ENCODE measurements around the gene SCN1A.
"Not testable (repeated sequence)": the region's sequence is repeated elsewhere in the genome, so short reads cannot be mapped to it uniquely, and the experiment has no call there.

The SCN1A gene

DNA sequence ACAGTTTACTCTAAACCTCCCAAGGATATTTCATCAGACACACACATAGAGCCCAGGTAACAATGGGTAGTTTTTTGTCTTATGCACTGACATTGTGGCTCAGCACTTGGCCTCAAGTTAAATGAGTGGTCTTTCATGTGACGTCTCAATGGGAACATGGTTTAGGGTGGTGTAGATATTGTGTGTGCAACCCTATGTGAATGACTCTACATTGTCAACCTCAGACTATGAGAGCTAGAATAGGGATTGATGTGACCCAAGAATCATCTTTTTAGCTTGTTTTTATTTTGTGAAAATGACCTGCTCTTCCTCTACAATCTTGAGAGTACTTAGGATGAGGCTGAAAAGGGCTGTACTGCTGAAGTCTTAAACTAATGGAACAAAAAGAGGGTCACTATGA is 86.2 kb downstream of the SCN1A start:
- H3K9me3 ChIP-seq (ENCODE audit: control insufficient read depth in 1 of 2, low read length in 2 of 2): no peaks in the 10 kb centered on the region

DNA sequence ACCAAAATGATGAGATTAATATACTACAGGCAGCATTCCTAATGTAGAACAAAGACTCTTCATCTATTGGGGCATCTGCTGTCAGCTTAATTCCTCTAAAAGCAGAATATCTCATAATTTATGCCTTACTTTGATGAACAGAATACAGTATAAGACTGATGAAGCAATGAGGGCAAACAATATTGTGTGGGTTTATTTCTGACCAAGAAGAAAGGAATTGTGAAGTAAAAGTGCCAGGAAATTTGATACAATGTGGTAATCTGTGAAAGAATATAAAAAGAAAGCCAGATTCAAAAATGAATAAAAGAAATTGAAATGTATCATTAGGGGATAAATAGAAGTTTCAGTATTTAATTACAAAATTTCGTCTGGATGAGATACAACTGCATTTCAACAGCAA is 95.5 kb downstream of the SCN1A start:
- no peak overlapping the region for H3K4me3 ChIP-seq (ENCODE audit: low read depth in 1 of 2, low read length in 2 of 2)
- H3K9me3 ChIP-seq (ENCODE audit: control insufficient read depth in 1 of 2, low read length in 2 of 2): no peaks in the 10 kb centered on the region
- no peak overlapping the region for H3K27ac ChIP-seq (ENCODE audit: low read length)
- H3K4me1 ChIP-seq (ENCODE audit: control insufficient read depth in 1 of 2, insufficient read depth in 2 of 2, low read length in 2 of 2): no peaks in the 10 kb centered on the region
- H3K27me3 ChIP-seq (ENCODE audit: low read depth, low read length): no peaks in the 10 kb centered on the region
- H3K36me3 ChIP-seq (ENCODE audit: control insufficient read depth in 1 of 2, insufficient read depth in 2 of 2, low read length in 2 of 2): no peaks in the 10 kb centered on the region

More for the DNA sequence above, 86.2 kb downstream of the SCN1A start:
- H3K4me3 ChIP-seq (ENCODE audit: low read depth in 1 of 2, low read length in 2 of 2): no peak overlapping the region
- no peak overlapping the region for H3K27ac ChIP-seq (ENCODE audit: low read length)
- H3K27me3 ChIP-seq (ENCODE audit: low read depth, low read length): no peaks in the 10 kb centered on the region
- H3K4me1 ChIP-seq (ENCODE audit: control insufficient read depth in 1 of 2, insufficient read depth in 2 of 2, low read length in 2 of 2): no peaks in the 10 kb centered on the region
- no peaks in the 10 kb centered on the region for H3K36me3 ChIP-seq (ENCODE audit: control insufficient read depth in 1 of 2, insufficient read depth in 2 of 2, low read length in 2 of 2)

GRCh38 chr2:166031054-166031453 is 96.8 kb downstream of the SCN1A start:
- H3K27ac ChIP-seq (ENCODE audit: low read length): no peak overlapping the region
- no peaks in the 10 kb centered on the region for H3K36me3 ChIP-seq (ENCODE audit: control insufficient read depth in 1 of 2, insufficient read depth in 2 of 2, low read length in 2 of 2)
- H3K9me3 ChIP-seq (ENCODE audit: control insufficient read depth in 1 of 2, low read length in 2 of 2): no peaks in the 10 kb centered on the region
- H3K27me3 ChIP-seq (ENCODE audit: low read depth, low read length): no peaks in the 10 kb centered on the region
- no peaks in the 10 kb centered on the region for H3K4me1 ChIP-seq (ENCODE audit: control insufficient read depth in 1 of 2, insufficient read depth in 2 of 2, low read length in 2 of 2)
- H3K4me3 ChIP-seq (ENCODE audit: low read depth in 1 of 2, low read length in 2 of 2): no peak overlapping the region

DNA sequence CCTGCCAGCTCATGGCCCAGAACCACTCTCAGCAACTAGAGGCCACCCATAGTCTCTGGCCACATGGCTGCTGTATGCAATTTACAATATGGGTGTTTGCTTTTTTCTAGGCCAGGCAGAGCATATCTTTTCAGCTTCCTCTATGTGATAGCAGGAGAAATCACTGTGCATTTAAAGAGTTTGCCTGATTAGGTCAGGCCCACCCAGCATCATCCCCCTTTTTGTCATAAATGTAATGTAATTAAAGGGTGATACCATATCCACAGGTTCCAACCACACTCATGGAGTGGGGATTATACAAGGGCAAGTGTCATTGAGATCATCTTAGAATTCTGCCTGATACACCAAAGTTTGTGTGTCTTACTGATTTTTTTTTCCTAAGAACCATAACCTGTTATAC is 102.5 kb downstream of the SCN1A start:
- H3K4me3 ChIP-seq (ENCODE audit: low read depth in 1 of 2, low read length in 2 of 2): no peak overlapping the region
- H3K4me1 ChIP-seq (ENCODE audit: control insufficient read depth in 1 of 2, insufficient read depth in 2 of 2, low read length in 2 of 2): no peaks in the 10 kb centered on the region

GRCh38 chr2:166017208-166017607 is 110.6 kb downstream of the SCN1A start:
- no peaks in the 10 kb centered on the region for H3K9me3 ChIP-seq (ENCODE audit: control insufficient read depth in 1 of 2, low read length in 2 of 2)
- H3K27ac ChIP-seq (ENCODE audit: low read length): no peak overlapping the region
- H3K4me3 ChIP-seq (ENCODE audit: low read depth in 1 of 2, low read length in 2 of 2): no peak overlapping the region
- H3K4me1 ChIP-seq (ENCODE audit: control insufficient read depth in 1 of 2, insufficient read depth in 2 of 2, low read length in 2 of 2): no peaks in the 10 kb centered on the region
- no peaks in the 10 kb centered on the region for H3K36me3 ChIP-seq (ENCODE audit: control insufficient read depth in 1 of 2, insufficient read depth in 2 of 2, low read length in 2 of 2)
- no peaks in the 10 kb centered on the region for H3K27me3 ChIP-seq (ENCODE audit: low read depth, low read length)

More for the DNA sequence above, 102.5 kb downstream of the SCN1A start:
- no peaks in the 10 kb centered on the region for H3K36me3 ChIP-seq (ENCODE audit: control insufficient read depth in 1 of 2, insufficient read depth in 2 of 2, low read length in 2 of 2)
- H3K9me3 ChIP-seq (ENCODE audit: control insufficient read depth in 1 of 2, low read length in 2 of 2): no peaks in the 10 kb centered on the region
- H3K27me3 ChIP-seq (ENCODE audit: low read depth, low read length): no peaks in the 10 kb centered on the region
- no peak overlapping the region for H3K27ac ChIP-seq (ENCODE audit: low read length)

DNA sequence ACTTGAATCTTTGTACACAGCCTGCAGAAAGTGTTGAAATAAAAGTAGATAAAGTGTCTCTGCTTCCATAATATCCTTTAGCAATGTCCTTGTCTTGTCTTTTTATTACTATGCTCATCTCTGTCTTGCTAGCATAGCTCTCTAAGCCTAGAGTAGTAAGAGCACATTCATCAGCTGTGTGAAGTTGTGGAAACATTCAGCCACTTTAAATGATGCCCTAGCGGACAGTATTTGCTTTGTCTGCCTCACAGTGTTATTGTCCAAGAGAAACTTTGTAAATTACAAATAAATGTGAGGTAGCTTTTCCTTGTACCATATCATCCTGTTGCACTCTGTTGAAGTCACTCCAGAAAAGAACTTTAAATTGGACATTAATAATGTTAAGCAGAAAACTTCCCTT is 113.9 kb downstream of the SCN1A start:
- no peak overlapping the region for H3K27ac ChIP-seq (ENCODE audit: low read length)
- no peaks in the 10 kb centered on the region for H3K9me3 ChIP-seq (ENCODE audit: control insufficient read depth in 1 of 2, low read length in 2 of 2)
- H3K36me3 ChIP-seq (ENCODE audit: control insufficient read depth in 1 of 2, insufficient read depth in 2 of 2, low read length in 2 of 2): no peaks in the 10 kb centered on the region
- H3K4me1 ChIP-seq (ENCODE audit: control insufficient read depth in 1 of 2, insufficient read depth in 2 of 2, low read length in 2 of 2): no peaks in the 10 kb centered on the region
- no peaks in the 10 kb centered on the region for H3K27me3 ChIP-seq (ENCODE audit: low read depth, low read length)
- no peak overlapping the region for H3K4me3 ChIP-seq (ENCODE audit: low read depth in 1 of 2, low read length in 2 of 2)

- Histone ChIP-seq H3K27me3 (ENCODE audit: low read depth, low read length) (no peaks in the 10 kb centered on the region), H3K36me3 (ENCODE audit: control insufficient read depth in 1 of 2, insufficient read depth in 2 of 2, low read length in 2 of 2) (no peaks in the 10 kb centered on the region), H3K4me3 (ENCODE audit: low read depth in 1 of 2, low read length in 2 of 2) (no peak overlapping the region), H3K27ac (ENCODE audit: low read length) (no peak overlapping the region), H3K9me3 (ENCODE audit: control insufficient read depth in 1 of 2, low read length in 2 of 2) (no peaks in the 10 kb centered on the region), H3K4me1 (ENCODE audit: control insufficient read depth in 1 of 2, insufficient read depth in 2 of 2, low read length in 2 of 2) (no peaks in the 10 kb centered on the region)
Measured at GRCh38 chr2:166011660-166012059, 116.2 kb downstream of the SCN1A start.

DNA sequence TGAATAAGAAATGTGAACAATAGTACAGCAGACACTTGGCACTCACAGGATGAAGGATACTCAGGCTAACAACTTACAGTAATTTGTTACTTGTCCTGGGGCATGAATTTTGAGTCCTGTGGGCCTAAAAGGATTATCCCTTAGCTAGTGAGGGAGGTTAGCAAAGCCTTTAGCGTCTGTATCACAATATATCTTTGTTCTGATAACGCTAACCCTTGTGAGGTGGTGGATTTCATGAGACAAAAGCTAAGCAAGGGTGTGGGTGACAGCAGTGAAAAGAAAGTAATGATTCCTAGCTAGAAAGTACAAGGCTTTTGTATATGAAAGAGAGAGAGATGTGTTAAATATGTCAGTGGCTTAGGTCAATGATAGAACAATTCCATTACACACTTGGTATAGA is 127.4 kb downstream of the SCN1A start:
- Histone ChIP-seq H3K4me1 (ENCODE audit: control insufficient read depth in 1 of 2, insufficient read depth in 2 of 2, low read length in 2 of 2) (no peaks in the 10 kb centered on the region), H3K4me3 (ENCODE audit: low read depth in 1 of 2, low read length in 2 of 2) (no peak overlapping the region), H3K36me3 (ENCODE audit: control insufficient read depth in 1 of 2, insufficient read depth in 2 of 2, low read length in 2 of 2) (no peaks in the 10 kb centered on the region), H3K27ac (ENCODE audit: low read length) (no peak overlapping the region), H3K9me3 (ENCODE audit: control insufficient read depth in 1 of 2, low read length in 2 of 2) (no peaks in the 10 kb centered on the region), H3K27me3 (ENCODE audit: low read depth, low read length) (no peaks in the 10 kb centered on the region)

DNA sequence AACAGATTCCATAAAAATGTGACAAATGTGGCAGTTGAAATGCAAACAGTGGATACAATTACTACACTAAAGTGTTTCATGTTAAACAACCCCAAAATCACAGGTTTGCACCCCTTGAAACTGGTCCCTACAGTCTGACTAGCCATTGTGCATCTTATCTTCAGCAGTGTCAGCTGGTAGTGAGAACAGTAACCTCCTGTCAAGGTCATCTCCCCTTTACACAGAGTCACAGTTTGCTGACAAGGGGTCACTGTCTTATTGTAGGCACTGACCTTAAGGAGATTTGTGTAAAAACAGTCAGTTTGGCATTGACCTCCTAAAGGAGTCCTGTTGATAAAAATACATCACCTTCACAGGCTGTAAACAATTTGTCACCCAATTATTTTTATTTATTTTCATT is 137.0 kb downstream of the SCN1A start:
- Histone ChIP-seq H3K4me3 (ENCODE audit: low read depth in 1 of 2, low read length in 2 of 2) (no peak overlapping the region), H3K36me3 (ENCODE audit: control insufficient read depth in 1 of 2, insufficient read depth in 2 of 2, low read length in 2 of 2) (no peaks in the 10 kb centered on the region), H3K4me1 (ENCODE audit: control insufficient read depth in 1 of 2, insufficient read depth in 2 of 2, low read length in 2 of 2) (no peaks in the 10 kb centered on the region), H3K9me3 (ENCODE audit: control insufficient read depth in 1 of 2, low read length in 2 of 2) (no peaks in the 10 kb centered on the region), H3K27ac (ENCODE audit: low read length) (no peak overlapping the region), H3K27me3 (ENCODE audit: low read depth, low read length) (no peaks in the 10 kb centered on the region)

- Histone ChIP-seq H3K27ac (ENCODE audit: low read length) (no peak overlapping the region), H3K36me3 (ENCODE audit: control insufficient read depth in 1 of 2, insufficient read depth in 2 of 2, low read length in 2 of 2) (no peaks in the 10 kb centered on the region), H3K4me1 (ENCODE audit: control insufficient read depth in 1 of 2, insufficient read depth in 2 of 2, low read length in 2 of 2) (no peaks in the 10 kb centered on the region), H3K9me3 (ENCODE audit: control insufficient read depth in 1 of 2, low read length in 2 of 2) (no peaks in the 10 kb centered on the region), H3K4me3 (ENCODE audit: low read depth in 1 of 2, low read length in 2 of 2) (no peak overlapping the region), H3K27me3 (ENCODE audit: low read depth, low read length) (no peaks in the 10 kb centered on the region)
Measured at GRCh38 chr2:165989851-165990250, 138.0 kb downstream of the SCN1A start.

GRCh38 chr2:165985120-165985519 is 142.7 kb downstream of the SCN1A start:
- H3K27ac ChIP-seq (ENCODE audit: low read length): no peak overlapping the region
- no peaks in the 10 kb centered on the region for H3K27me3 ChIP-seq (ENCODE audit: low read depth, low read length)
- H3K4me1 ChIP-seq (ENCODE audit: control insufficient read depth in 1 of 2, insufficient read depth in 2 of 2, low read length in 2 of 2): no peaks in the 10 kb centered on the region
- H3K4me3 ChIP-seq (ENCODE audit: low read depth in 1 of 2, low read length in 2 of 2): no peak overlapping the region
- no peaks in the 10 kb centered on the region for H3K9me3 ChIP-seq (ENCODE audit: control insufficient read depth in 1 of 2, low read length in 2 of 2)
- H3K36me3 ChIP-seq (ENCODE audit: control insufficient read depth in 1 of 2, insufficient read depth in 2 of 2, low read length in 2 of 2): no peaks in the 10 kb centered on the region

DNA sequence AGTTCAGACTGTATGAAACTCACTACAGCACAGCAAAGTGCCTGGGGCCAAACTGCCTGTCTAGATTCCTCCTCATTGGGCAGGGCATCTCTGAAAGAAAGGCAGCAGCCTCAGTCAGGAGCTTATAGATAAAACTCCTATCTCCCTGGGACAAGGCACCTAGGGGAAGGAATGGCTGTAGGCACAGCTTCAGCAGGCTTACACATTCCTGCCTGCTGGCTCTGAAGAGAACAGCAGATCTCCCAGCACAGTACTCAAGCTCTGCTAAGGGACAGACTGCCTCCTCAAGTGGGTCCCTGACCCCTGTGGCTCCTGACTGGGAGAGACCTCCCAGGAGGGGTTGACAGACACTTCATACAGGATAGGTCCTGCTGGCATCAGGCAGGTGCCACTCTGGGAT is 155.7 kb downstream of the SCN1A start:
- not testable (repeated sequence) for H3K27ac ChIP-seq (ENCODE audit: low read length); H3K4me1 ChIP-seq (ENCODE audit: control insufficient read depth in 1 of 2, insufficient read depth in 2 of 2, low read length in 2 of 2); H3K9me3 ChIP-seq (ENCODE audit: control insufficient read depth in 1 of 2, low read length in 2 of 2); H3K4me3 ChIP-seq (ENCODE audit: low read depth in 1 of 2, low read length in 2 of 2); H3K27me3 ChIP-seq (ENCODE audit: low read depth, low read length); H3K36me3 ChIP-seq (ENCODE audit: control insufficient read depth in 1 of 2, insufficient read depth in 2 of 2, low read length in 2 of 2)
